Activated CD4-positive, alpha-beta T cell treated with anti-CD3 and anti-CD28 coated beads, Interleukin-2, Interleukin-6, amounts not matched to agents 100 ng/mL and 50 ng/mL, durations not matched to agents 16 hours and 8 hours (primary cell): ENCODE measurements around the gene SFTA2.
A peak's percentile ranks its signal among the peaks of the same experiment; 100 is the strongest.

Source experiments
- DNase-seq: peaks from one replicate; pipeline ENCODE4 v3.0.0-alpha.2; 2020

Gene SFTA2

DNA sequence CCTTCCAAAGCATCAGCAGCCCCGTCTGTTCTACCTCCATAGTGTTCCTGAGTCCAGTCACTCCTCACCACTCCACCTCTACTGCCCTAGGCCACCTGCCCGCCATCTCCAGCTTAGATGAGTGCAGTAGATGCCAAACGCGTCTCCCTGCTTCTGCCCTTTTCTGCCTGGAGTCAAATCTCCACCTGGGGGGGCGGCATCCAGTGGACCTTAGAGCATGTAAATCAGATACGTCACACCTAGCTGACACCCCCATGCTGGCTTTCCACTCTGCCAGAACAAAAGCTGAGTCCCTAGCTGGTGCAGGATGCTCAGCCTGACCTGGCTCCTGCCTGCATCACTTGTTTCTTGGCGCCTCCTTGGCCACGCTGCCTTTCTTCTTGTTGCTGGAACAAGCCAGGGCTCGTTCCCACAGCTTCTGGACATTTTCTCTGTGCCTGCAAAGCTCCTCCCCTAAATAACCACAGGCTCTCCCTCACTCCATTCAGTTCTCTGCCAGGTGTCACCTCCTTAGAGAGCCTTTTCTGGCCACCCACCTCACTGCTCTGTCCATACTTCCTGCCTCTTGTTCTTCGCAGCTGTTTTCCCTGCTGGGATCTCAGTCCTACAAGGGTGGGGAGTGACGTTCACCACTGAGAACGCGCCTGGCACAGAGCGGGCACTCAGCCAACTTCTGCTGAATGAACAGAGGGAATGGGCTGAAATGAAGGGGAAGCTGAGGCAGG is 41.9 kb downstream of the SFTA2 start:
- DNase-seq: no peak

DNA sequence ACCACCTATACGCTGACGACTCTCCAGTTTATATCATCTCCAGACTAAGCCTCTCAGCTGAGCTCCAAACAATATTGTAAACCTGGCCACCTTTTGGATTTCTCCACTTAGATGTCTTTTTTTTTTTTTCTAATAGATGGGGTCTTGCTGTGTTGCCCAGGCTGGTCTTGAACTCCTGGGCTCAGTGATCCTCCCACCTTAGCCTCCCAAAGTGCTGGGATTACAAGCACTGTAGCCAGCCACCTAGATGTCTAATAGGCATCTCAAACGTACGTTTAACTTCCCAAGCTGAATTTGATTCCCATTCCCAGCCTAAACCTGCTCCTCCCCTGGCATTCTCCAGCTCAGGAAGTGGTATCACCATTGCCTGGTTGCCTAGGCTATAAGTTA is 42.5 kb downstream of the SFTA2 start:
- DNase-seq: no peak

DNA sequence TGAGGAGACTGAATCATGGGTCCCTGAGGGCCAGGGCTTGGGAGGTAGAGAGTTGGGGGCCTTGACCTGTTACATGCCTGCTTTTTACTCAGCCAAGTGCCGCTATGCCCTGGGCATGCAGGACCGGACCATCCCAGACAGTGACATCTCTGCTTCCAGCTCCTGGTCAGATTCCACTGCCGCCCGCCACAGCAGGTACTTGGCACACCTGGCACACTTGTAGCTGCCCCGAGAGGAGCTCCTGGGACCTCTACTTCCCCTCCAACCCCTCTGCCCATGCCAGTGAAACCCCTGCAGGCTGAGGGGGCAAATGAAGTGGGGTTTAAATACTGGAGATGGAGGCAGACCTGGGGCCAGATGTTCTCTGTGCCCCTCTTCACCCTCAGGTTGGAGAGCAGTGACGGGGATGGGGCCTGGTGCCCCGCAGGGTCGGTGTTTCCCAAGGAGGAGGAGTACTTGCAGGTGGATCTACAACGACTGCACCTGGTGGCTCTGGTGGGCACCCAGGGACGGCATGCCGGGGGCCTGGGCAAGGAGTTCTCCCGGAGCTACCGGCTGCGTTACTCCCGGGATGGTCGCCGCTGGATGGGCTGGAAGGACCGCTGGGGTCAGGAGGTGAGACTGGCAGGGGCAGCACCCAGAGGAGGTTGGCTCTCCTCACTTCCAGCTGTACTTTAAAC is 43.0 kb downstream of the SFTA2 start:
- no peak for DNase-seq

DNA sequence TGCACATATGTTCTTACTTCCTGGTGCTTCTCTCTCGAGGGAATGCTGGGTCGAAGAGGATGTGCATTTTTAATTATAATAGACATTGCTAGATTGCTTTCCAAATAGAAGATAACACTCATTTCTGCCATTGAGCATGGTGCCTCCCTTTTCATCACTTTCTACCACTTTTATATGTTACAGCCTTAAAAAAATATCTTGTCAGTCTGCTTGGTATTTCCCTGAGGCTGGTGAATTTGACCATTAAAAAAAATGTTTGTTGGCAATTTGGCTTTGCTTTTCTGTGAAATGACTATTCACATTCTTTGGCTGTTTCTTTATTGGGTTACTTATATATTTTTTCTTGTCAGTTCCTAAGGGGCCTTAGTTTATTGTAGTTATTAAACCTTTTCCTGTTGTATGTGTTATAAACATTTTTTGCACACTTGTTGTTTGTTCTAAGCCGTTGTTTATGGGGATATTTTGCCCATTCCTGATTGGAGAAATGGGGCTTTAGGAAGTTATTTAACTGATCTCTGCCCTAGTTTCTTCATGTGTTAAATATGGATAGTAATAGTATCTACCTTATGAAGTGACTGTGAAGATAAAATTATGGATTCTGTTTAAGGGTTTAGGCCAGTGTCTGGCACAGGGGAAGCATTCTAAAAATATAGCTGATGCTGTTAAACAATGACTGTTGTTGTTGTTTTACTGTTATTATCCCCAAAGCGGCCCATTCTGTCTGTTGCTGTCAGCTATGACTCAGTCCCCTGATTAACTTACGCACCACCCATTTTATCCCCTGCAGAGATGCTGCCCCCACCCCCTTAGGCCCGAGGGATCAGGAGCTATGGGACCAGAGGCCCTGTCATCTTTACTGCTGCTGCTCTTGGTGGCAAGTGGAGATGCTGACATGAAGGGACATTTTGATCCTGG is 43.8 kb downstream of the SFTA2 start:
- DNase-seq: no peak

DNA sequence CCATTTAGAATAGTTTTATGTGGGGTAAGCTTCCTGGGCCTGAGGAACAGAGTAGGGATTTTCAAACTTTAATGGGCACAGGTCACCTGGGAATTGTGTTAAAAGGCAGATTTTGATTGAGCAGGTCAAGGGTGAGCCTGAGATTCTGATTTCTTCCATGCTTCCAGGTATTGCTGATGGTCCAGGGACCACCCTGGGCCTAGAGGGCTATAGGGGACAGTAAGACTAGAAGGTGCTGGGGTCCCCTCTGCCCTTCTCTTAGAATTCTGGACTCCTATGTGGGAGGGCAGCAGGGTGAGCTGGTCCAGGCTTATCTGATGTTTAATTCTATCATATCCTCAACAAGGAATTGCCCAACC is 45.1 kb downstream of the SFTA2 start:
- DNase-seq: no peak

DNA sequence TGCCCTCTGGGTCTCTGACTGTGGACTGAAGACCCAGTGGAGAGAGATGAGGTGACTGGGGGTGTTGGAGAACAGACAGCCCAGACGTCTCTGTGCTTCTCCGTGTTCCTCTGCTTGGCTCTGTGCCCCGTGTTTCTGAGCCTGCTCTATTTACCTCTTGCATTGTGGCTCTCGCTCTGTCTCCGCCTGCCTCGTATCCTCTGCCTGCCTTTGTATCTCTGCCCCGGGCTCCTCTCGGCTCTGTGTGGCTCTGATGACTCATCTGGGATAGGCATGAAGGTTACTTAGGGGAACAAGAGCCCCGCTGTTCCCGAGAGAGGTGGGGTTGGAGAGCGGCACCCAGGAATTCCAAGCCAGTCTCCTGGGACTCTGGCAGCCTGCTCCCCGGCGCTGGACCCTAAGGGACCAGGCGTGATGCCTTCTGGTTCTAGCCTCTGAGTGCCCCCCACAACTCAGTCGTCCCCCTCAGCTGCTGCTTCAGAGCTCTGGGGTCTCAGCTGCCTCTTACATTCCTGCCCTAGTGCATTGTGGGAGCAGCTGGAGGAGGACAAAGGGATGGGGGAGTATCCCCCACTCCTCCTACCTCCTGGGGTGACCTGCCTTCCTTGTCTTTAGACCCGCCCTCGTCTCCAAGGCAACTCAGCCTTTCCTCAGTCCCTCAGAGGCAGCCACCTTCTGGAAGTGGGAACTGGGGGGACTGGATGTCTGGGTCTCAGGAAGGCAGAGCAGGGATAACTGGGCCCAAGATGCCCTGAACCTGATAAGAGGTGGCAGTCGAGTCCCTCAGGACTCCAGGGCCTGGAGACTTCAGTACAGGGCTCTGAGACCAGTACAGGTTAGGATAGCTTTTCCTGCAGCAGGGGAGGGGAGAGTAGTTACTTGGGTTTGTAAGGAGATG is 45.7 kb downstream of the SFTA2 start:
- DNase-seq: no peak

DNA sequence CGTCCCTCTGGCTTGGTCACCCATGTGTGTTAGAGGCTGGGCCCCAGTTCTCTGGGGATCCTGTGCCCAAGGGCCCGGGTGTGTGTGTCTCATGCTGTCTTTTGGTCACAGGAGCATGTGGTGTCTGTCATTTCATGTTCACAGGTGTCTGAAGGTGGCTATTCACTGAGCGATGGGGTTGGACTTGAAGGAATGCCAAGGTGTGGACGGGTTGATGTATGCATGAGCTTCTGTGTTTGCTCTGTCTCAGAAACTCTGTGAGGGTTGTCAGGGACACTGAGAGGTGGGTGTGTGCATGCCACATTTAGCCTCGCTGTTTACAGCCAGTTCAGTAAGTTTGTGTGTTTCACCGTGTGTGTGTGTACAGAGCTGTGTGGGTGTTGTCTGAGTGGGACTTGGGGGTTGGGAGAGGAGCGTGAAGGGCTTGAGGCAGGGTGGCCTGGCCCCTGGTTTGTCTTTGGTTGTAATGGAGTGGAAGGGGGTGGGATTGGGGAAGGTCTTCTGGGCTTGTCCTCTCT is 46.4 kb downstream of the SFTA2 start:
- DNase-seq: no peak

DNA sequence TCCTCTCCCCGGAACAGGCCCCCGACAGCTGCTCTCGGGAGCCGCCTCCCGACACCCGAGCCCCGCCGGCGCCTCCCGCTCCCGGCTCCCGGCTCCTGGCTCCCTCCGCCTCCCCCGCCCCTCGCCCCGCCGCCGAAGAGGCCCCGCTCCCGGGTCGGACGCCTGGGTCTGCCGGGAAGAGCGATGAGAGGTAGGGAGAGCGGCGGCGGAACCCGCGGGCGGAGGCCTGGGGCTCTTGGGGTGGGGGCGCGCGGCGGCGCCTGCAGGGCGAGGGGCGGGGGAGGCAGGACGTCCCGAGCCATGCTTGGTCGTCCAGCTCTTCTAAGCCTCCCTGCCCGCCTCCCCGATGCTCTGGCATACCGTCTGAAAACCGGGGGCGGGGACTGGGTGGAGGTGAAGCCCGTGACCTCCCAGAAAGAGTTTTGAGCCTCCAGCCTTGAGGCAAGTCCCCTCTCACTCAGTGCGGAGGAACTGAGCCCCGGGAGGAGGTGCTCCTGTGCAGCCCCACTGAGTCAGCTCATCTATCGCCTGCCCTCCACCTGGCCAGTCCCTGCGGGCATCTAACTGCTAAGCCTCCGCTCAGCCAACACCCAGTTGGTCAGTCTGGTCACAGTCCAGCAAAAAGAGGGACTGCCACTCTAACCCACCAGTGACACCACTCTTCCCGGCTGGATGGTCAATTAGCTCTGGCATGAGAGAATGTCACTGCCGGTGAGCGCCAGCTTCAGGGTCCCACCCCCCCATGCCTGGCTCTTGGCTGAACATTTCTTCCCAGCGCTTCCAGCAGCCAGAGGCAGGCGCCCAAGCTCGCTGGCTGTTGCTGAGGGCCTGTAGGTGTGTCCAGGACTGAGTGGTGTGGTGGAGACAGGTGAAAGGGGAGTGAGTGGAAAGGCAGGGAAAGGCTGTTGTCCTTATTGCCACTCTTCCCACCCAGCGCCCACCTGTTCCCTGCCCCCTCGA is 47.2 kb downstream of the SFTA2 start:
- peak; percentile 36 for DNase-seq

DNA sequence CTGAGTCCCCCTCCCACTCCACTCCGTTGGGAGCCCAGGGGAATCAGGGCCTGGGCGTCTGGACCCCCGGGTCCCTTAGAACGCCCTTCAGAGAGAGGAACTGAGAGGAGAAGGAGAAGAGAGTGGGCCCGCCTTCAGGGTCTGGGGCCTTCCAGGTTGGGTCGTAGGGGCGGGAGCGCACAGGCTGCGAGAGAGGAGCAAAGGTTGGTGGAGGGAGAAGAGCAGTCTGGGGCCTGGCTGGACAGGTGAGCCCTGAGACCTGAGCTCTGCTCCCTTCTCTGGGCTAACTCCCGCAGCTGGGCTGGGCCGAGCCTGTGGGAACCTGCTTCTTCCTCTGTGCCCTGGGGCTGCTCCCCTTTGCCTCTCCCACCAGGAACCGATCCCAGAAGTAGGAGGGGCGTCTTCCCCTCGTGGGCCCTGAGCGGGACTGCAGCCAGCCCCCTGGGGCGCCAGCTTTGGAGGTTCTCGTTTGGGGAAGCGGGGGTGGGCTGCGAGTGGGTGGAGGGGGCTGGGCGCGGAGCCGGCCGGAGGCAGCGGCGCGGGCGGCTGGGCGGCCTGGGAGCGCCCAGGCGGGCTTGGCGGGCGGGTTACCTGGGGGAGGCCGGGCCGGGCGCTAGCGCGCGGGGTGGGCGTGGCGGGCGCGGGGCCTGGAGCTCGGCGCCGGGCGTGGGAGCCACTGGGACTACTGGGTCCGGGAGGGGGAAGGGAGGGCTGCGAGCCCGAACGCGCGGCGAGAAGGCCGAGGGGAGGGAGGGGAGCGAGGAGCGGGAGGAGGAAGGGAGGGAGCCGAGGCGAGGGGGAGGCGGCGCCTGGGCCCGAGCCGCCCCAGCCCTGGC is 48.1 kb downstream of the SFTA2 start, which contains the start of gene DDR1:
Gene DDR1, plus strand, starts transcription at position 835 of the 836 bp plus-strand sequence. CDS start 4,211 bp downstream, outside the sequence.
- peak; percentile 37 for DNase-seq

DNA sequence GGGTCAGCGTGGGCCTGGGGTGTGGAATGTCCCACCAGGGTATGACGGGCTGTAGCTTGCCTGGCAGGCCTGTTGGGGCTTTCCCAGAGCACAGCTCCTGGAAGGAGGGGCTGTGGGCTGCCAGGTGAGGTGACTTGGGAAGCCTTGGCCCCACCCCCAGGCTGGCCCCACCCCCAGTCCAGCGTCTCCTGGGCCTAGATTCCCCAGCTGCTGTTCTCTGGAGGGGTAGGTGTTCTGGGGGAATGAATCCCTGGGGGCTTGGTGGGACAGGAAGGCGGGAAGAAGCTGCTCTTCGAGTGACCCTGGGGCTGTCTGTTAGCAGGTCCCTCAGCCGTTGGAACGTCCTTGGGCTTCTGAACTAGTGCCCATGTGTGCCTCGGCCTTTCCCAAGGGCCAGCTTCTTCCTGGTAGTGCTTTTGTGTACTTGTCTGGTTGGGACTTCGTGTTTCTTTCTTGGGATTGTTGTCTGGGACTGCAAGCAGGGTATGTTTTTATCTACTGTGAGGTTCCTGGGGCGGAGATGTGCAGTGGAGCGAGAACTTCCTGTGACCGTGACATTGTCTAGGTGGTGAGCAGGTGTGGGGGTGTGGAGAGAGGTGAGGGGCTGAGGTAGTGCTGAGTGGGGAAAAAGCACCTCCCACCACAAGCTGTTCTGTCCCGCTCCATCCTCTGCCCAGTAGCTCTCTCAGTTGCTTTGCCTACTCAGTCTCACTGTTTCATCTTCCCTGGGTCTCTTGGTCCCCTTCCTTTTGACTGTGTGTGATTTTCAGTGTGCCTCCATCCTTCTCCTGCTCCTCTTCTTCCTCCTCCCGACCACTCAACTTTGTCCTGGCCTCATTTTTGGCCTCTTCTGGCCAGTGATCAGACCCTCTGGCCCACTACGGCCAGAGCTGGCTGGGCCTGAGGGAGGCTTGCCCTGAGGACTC is 48.9 kb downstream of the SFTA2 start:
- DNase-seq: no peak

DNA sequence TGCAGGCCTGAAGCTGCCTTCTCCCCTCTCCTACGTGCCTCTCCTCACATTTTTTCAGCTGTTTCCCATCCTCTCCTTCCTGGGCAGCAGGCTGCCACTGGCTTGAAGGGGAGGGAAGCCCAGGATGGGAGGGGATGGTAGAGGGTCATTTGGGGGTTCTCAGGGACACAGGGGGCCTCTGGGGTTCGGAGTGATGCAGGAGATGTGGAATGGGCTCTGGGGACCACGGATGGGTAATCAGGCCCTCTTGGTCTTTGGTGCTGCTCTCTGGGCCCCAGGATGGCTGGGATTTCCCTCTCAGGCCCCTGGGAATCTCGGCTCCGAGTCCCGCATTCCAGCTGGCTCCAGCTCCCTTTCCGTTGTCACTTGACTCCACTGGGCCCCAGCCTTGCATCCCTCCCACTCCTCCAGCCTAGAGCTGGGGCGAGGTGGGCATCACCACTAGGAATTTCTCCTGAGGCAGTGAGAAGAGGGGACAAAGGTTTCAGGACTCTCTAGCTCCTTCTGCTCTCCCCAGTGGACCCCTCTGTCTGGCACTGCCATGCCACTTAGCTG is 49.7 kb downstream of the SFTA2 start:
- no peak for DNase-seq

DNA sequence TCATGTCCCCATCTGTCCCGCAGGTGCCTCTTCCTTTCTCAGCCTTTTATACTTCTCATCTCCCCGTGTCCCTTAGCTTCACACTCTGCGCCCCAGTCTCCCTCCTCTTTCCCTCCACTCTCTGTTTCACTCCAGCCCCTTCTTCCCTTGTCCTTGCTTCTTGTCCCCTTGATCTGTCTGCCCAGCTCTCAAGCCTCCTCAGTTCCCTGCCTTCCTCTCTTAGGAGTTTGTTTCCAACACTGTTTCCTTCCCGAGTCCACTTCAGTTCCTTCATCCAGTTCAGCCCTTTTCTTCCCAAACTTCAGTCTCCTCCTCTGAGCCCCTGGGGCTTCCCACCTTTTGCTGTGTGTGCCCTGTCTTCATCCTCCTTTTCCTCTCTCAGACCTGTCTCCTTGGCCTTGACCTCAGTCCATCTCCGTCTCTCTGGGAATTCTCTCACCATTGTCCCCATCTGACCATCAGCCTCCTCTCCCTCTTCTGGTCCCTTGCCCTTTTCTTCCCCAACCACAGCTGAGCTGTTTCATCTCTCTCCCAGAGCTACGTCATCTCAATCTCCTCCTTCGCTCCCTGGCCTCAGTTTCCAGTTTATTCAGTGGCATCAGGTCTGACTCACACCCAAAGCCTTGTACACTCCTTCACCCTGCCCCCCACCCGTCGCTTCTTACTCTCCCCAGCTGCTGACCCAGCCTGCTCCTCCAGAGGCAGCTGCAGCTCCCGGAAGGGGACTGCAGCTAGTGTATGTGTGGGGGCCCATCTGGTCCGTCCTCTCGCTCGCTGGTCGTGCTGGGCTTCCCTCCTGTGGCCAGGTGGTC is 50.4 kb downstream of the SFTA2 start:
- DNase-seq: no peak
